GM12878 (cell line): ENCODE measurements around the gene SRSF7. TPM values are rescaled to one million over a fixed set of nuclear protein-coding genes. Genes with fewer than 3 reads are reported as not detected.

Experiments used
- ATAC-seq: fragments of 200-7000 bp; cut with Tn5 transposase; 3 replicates; pipeline ENCODE4 v1.9.1; 2020; ENCODE audit warnings: mild to moderate bottlenecking, moderate library complexity
- BruUV-seq: library from RNA; stranded (reverse); fragments of 400-500 nt; replicated peaks from 2 replicates; lab custom pipeline; 2021; lab: Mats Ljungman, UMichigan
- CTCF ChIA-PET: fragments of 300-600 bp; sonication (Branson Sonifier 250); formaldehyde crosslinking; extraction: SDS; loops from one replicate; lab custom pipeline; 2021; ENCODE audit warnings: inconsistent platforms; lab: Yijun Ruan, JAX
- POLR2A ChIA-PET: fragments of 350-600 bp; formaldehyde crosslinking; extraction: SDS; loops from one replicate; lab custom pipeline; 2021; ENCODE audit warnings: inconsistent platforms; lab: Charles Lee
- RAD21 ChIA-PET: fragments of 300-600 bp; sonication (Branson Sonifier 250); formaldehyde crosslinking; loops from one replicate; lab custom pipeline; 2023; ENCODE audit warnings: antibody characterized with exemption; ENCODE audit not compliant: unreplicated experiment; lab: Charles Lee
- SMC1A ChIA-PET: fragments of 300-600 bp; sonication (Branson Sonifier 250); formaldehyde crosslinking; loops from one replicate; lab custom pipeline; 2023; ENCODE audit not compliant: unreplicated experiment, uncharacterized antibody; lab: Charles Lee
- DNase-seq: peaks from one replicate; pipeline ENCODE4 v3.0.0-alpha.2; 2011; ENCODE audit warnings: low read depth, low spot score
- FAIRE-seq: peaks from 3 replicates; lab custom pipeline; 2011; peaks lifted over from hg19 to GRCh38; lab: Jason Lieb, UNC
- H2AFZ ChIP-seq: 2 replicates; pipeline ENCODE4 v1.6.0; 2011; ENCODE audit warnings: low read depth, low read length, control low read depth; ENCODE audit not compliant: control insufficient read depth
- H3K27ac ChIP-seq: 2 replicates; pipeline ENCODE4 v1.5.1; 2011; ENCODE audit warnings: control low read depth; ENCODE audit not compliant: control insufficient read depth, insufficient read depth
- H3K27me3 ChIP-seq, 2 experiments: replicated peaks in 1 of 2; 2 replicates each; pipeline versions ENCODE4 v1.6.0 to v1.6.1; 2011; ENCODE audit warnings: low read length in 1 of 2; ENCODE audit not compliant: control insufficient read depth in 2 of 2, insufficient read depth in 2 of 2
- H3K36me3 ChIP-seq, 2 experiments: 2 replicates each; pipeline ENCODE4 v1.5.1; 2011; ENCODE audit warnings: low read length in 1 of 2; ENCODE audit not compliant: control insufficient read depth in 2 of 2, insufficient read depth in 2 of 2
- H3K4me1 ChIP-seq: 2 replicates; pipeline ENCODE4 v1.6.1; 2011; ENCODE audit warnings: mild to moderate bottlenecking, low read length, moderate library complexity, mixed read lengths; ENCODE audit not compliant: control insufficient read depth, insufficient read depth
- H3K4me2 ChIP-seq: 2 replicates; pipeline ENCODE4 v1.6.0; 2011; ENCODE audit warnings: control low read depth; ENCODE audit not compliant: control insufficient read depth, insufficient read depth
- H3K4me3 ChIP-seq: fragments of 200-600 bp; sonication (generic); 2 replicates; pipeline ENCODE4 v1.5.1; 2016
- H3K79me2 ChIP-seq: 2 replicates; pipeline ENCODE4 v1.6.0; 2011; ENCODE audit warnings: low read length; ENCODE audit not compliant: control insufficient read depth, insufficient read depth
- H3K9ac ChIP-seq: 2 replicates; pipeline ENCODE4 v1.8.0; 2011; ENCODE audit warnings: low read length, control low read depth, mixed read lengths; ENCODE audit not compliant: control insufficient read depth, insufficient read depth
- H3K9me3 ChIP-seq: replicated peaks from 3 replicates; pipeline ENCODE4 v1.5.1; 2011; ENCODE audit warnings: mild to moderate bottlenecking, low read length; ENCODE audit not compliant: control insufficient read depth, insufficient read depth
- H4K20me1 ChIP-seq: 2 replicates; pipeline ENCODE4 v1.6.0; 2011; ENCODE audit not compliant: control insufficient read depth, insufficient read depth
- ETV6 ChIP-seq, 2 experiments: fragments of 450-650 bp in 1 of 2; IDR thresholded peaks in 1 of 2; conservative IDR thresholded peaks in 1 of 2; 2 replicates each; pipeline ENCODE4 v1.6.1; 2014; ENCODE audit warnings: antibody characterized with exemption in 1 of 2, borderline replicate concordance in 1 of 2, low read depth in 1 of 2, mild to moderate bottlenecking in 1 of 2, moderate library complexity in 1 of 2
- FOXM1 ChIP-seq: IDR thresholded peaks from 2 replicates; pipeline ENCODE4 v1.6.1; 2012; ENCODE audit warnings: low read depth, mild to moderate bottlenecking, inconsistent platforms, low read length, moderate library complexity
- KAT2A ChIP-seq: conservative IDR thresholded peaks from 2 replicates; pipeline ENCODE4 v1.6.1; 2011; ENCODE audit warnings: low read depth, low read length; ENCODE audit not compliant: control insufficient read depth
- LARP7 ChIP-seq: fragments of 450-650 bp; IDR thresholded peaks from 2 replicates; pipeline ENCODE4 v1.6.1; 2017; ENCODE audit warnings: mild to moderate bottlenecking
- MTA2 ChIP-seq: fragments of 450-650 bp; IDR thresholded peaks from 2 replicates; pipeline ENCODE4 v1.6.1; 2016; ENCODE audit warnings: low read depth, mild to moderate bottlenecking, moderate library complexity
- MXI1 ChIP-seq: fragments of 150-350 bp; IDR thresholded peaks from 2 replicates; pipeline ENCODE4 v1.6.1; 2011; ENCODE audit warnings: low read depth, mild to moderate bottlenecking, inconsistent platforms, low read length, improper control_type of control experiment
- MYC ChIP-seq: IDR thresholded peaks from 2 replicates; pipeline ENCODE4 v1.6.1; 2011; ENCODE audit warnings: mild to moderate bottlenecking, low read length, moderate library complexity, inconsistent platforms; ENCODE audit not compliant: insufficient read depth, insufficient replicate concordance, insufficient read length, severe bottlenecking
- NR2F1 ChIP-seq: fragments of 450-650 bp; conservative IDR thresholded peaks from 2 replicates; pipeline ENCODE4 v1.6.1; 2017; ENCODE audit warnings: mild to moderate bottlenecking
- PAX5 ChIP-seq: IDR thresholded peaks from 2 replicates; pipeline ENCODE4 v1.6.1; 2011; ENCODE audit warnings: low read depth, low read length, borderline replicate concordance
- POLR2A ChIP-seq: IDR thresholded peaks from 2 replicates; pipeline ENCODE4 v1.6.1; 2011; ENCODE audit warnings: low read depth, mild to moderate bottlenecking, low read length
- POU2F2 ChIP-seq: IDR thresholded peaks from 3 replicates; pipeline ENCODE4 v1.6.1; 2011; ENCODE audit warnings: low read depth, mild to moderate bottlenecking, low read length, borderline replicate concordance
- PRDM15 ChIP-seq: fragments of 450-650 bp; formaldehyde crosslinking; IDR thresholded peaks from 2 replicates; pipeline ENCODE4 v1.4.0; 2020; ENCODE audit warnings: mild to moderate bottlenecking, moderate library complexity
- RB1 ChIP-seq: fragments of 450-650 bp; formaldehyde crosslinking; IDR thresholded peaks from 2 replicates; pipeline ENCODE4 v1.6.1; 2017; ENCODE audit warnings: mild to moderate bottlenecking, borderline replicate concordance
- ZNF217 ChIP-seq: fragments of 450-650 bp; IDR thresholded peaks from 2 replicates; pipeline ENCODE4 v1.6.1; 2017; ENCODE audit warnings: antibody characterized with exemption, mild to moderate bottlenecking
- WGBS: methylation state at CpG from one replicate; pipeline ENCODE4 v1.1.6; 2016; ENCODE audit warnings: low lambda C conversion rate; ENCODE audit not compliant: insufficient replicate concordance, insufficient coverage; ENCODE audit errors: missing lambda C conversion rate; 5-methylcytosine and 5-hydroxymethylcytosine counted together
- in situ Hi-C: fragments of 300-500 bp; cut with MboI; formaldehyde crosslinking; loops from 9 replicates; pipeline ENCODE4 v1.14.3; 2018; ENCODE audit warnings: mixed read lengths
- intact Hi-C: fragments of 100-400 bp; cut with micrococcal nuclease; formaldehyde crosslinking; loops from one replicate; pipeline ENCODE4 v1.14.2; 2022; ENCODE audit not compliant: unreplicated experiment
- polyA plus RNA-seq, 11 experiments: library from polyadenylated mRNA; depleted of rRNA in 4 of 11; unstranded in 6 of 11; stranded (reverse) in 5 of 11; fragments of >200 nt; fragmentation: Nextera tagmentation in 4 of 11; fragmentation: Illumina TruSeq in 1 of 11; extraction: Ambion mirVana in 4 of 11; extraction: Trizol in 1 of 11; gene quantifications; 1 replicate in 1 of 11; 2 replicates in 10 of 11; pipeline versions ENCODE4 v1.2.1 to v1.2.3, GENCODE V29; 2011 to 2016; ENCODE audit warnings: inconsistent platforms in 2 of 11, missing spikeins in 2 of 11, low read depth in 1 of 11
- total RNA-seq, 4 experiments: library from RNA; depleted of rRNA in 3 of 4; stranded (reverse); fragments of >200 nt in 3 of 4; fragmentation: Illumina TruSeq in 1 of 4; extraction: Trizol in 1 of 4; gene quantifications; 2 replicates each; pipeline versions ENCODE4 v1.2.1 to v1.2.3, GENCODE V29; 2013 to 2021
- TF ChIP-seq, protein P1 (sequence below): fragments of 450-650 bp; IDR thresholded peaks from 2 replicates; pipeline ENCODE4 v1.6.1; 2017; ENCODE audit warnings: borderline replicate concordance
- TF ChIP-seq, protein P2 (sequence below): fragments of 450-650 bp; formaldehyde crosslinking; IDR thresholded peaks from 2 replicates; pipeline ENCODE4 v1.5.0; 2022; ENCODE audit warnings: mild to moderate bottlenecking, missing genetic modification characterization

SRSF7 gene
- total and polyA plus RNA-seq, 10 of the 15 experiments (the other 5 are each of a cell fraction or from before 2014, with no cell fraction given): 205 to 785 (median 408) TPM

DNA sequence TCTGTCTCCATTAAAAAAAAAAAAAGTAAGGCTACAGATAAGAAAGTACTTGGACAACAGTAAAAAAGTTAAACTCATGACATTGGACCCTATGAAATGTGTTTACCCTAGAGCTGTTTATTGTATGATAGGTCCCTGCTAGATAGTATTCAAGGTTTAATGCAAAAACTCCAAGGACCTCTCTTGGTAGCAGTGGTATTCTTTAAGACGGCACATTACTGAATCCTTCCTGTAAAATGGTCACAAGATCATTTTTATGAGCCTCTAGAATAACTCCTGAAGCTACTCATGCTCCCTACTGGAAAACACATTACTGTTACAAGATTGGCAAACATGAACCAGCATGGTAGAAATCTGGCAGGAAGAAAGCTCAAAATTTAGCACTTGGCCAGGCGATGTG is 46.5 kb downstream of the SRSF7 start:
- no peaks in the 10 kb centered on the region for H3K36me3 ChIP-seq
- ChIA-PET POLR2A (interaction anchor here (0.9 to 1.0 kb wide), 2 partner anchors 47 to 86 kb away, joined by 3 read pairs; partner anchors contain the start of gene SRSF7), CTCF (interaction anchor here (0.6 to 2.4 kb wide), 3 partner anchors 12 to 123 kb away, joined by 3 to 8 read pairs (median 3); no protein-coding TSS in a partner anchor), SMC1A (interaction anchor here (0.7 to 2.7 kb wide), 6 partner anchors 19 to 123 kb away, joined by 3 to 13 read pairs (median 5); no protein-coding TSS in a partner anchor), RAD21 (interaction anchor here (0.6 to 1.4 kb wide), 2 partner anchors 125 to 167 kb away, joined by 3 read pairs; no protein-coding TSS in a partner anchor)
- no peak for ATAC-seq
- H3K27ac ChIP-seq: no peak overlapping the region
- in situ Hi-C loops: no loop called here
- BruUV-seq: no TSS peak
- H3K9ac ChIP-seq: no peak overlapping the region
- no peak for DNase-seq
- peaks cover 9% of the 10 kb centered on the region for H3K4me1 ChIP-seq
- H3K79me2 ChIP-seq: no peaks in the 10 kb centered on the region
- no peak overlapping the region for H2AFZ ChIP-seq
- H4K20me1 ChIP-seq: no peaks in the 10 kb centered on the region
- no peak overlapping the region for H3K4me3 ChIP-seq
- no peak for FAIRE-seq
- H3K9me3 ChIP-seq: no peaks in the 10 kb centered on the region
- intact Hi-C loops: no loop called here
- H3K4me2 ChIP-seq: no peak overlapping the region
- H3K27me3 ChIP-seq: no peaks in the 10 kb centered on the region
- WGBS: 89% methylated on average over 2 of the region's 2 CpGs
- TF ChIP-seq ETV6 (conservative IDR thresholded peaks at IDR 0.05 in 1 of 2, IDR thresholded peaks at IDR 0.05 in 1 of 2; ENCODE audit: borderline replicate concordance in 1 of 2, low read depth in 1 of 2): no peak
- TF ChIP-seq MYC: no peak
- TF ChIP-seq RB1: no peak
- no peak for TF ChIP-seq POLR2A
- TF ChIP-seq PAX5: no peak
- TF ChIP-seq, protein P1, sequence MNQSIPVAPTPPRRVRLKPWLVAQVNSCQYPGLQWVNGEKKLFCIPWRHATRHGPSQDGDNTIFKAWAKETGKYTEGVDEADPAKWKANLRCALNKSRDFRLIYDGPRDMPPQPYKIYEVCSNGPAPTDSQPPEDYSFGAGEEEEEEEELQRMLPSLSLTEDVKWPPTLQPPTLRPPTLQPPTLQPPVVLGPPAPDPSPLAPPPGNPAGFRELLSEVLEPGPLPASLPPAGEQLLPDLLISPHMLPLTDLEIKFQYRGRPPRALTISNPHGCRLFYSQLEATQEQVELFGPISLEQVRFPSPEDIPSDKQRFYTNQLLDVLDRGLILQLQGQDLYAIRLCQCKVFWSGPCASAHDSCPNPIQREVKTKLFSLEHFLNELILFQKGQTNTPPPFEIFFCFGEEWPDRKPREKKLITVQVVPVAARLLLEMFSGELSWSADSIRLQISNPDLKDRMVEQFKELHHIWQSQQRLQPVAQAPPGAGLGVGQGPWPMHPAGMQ: no peak
- no peak for TF ChIP-seq ZNF217
- TF ChIP-seq LARP7: no peak
- TF ChIP-seq NR2F1: no peak
- TF ChIP-seq KAT2A: no peak
- no peak for TF ChIP-seq PRDM15
- no peak for TF ChIP-seq MTA2
- no peak for TF ChIP-seq POU2F2
- TF ChIP-seq, protein P2, sequence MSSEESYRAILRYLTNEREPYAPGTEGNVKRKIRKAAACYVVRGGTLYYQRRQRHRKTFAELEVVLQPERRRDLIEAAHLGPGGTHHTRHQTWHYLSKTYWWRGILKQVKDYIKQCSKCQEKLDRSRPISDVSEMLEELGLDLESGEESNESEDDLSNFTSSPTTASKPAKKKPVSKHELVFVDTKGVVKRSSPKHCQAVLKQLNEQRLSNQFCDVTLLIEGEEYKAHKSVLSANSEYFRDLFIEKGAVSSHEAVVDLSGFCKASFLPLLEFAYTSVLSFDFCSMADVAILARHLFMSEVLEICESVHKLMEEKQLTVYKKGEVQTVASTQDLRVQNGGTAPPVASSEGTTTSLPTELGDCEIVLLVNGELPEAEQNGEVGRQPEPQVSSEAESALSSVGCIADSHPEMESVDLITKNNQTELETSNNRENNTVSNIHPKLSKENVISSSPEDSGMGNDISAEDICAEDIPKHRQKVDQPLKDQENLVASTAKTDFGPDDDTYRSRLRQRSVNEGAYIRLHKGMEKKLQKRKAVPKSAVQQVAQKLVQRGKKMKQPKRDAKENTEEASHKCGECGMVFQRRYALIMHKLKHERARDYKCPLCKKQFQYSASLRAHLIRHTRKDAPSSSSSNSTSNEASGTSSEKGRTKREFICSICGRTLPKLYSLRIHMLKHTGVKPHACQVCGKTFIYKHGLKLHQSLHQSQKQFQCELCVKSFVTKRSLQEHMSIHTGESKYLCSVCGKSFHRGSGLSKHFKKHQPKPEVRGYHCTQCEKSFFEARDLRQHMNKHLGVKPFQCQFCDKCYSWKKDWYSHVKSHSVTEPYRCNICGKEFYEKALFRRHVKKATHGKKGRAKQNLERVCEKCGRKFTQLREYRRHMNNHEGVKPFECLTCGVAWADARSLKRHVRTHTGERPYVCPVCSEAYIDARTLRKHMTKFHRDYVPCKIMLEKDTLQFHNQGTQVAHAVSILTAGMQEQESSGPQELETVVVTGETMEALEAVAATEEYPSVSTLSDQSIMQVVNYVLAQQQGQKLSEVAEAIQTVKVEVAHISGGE (CRISPR knock-in tag): no peak
- no peak for TF ChIP-seq FOXM1
- TF ChIP-seq MXI1: no peak
